ENCODE results near the gene JMJD1C.

The JMJD1C gene

DNA sequence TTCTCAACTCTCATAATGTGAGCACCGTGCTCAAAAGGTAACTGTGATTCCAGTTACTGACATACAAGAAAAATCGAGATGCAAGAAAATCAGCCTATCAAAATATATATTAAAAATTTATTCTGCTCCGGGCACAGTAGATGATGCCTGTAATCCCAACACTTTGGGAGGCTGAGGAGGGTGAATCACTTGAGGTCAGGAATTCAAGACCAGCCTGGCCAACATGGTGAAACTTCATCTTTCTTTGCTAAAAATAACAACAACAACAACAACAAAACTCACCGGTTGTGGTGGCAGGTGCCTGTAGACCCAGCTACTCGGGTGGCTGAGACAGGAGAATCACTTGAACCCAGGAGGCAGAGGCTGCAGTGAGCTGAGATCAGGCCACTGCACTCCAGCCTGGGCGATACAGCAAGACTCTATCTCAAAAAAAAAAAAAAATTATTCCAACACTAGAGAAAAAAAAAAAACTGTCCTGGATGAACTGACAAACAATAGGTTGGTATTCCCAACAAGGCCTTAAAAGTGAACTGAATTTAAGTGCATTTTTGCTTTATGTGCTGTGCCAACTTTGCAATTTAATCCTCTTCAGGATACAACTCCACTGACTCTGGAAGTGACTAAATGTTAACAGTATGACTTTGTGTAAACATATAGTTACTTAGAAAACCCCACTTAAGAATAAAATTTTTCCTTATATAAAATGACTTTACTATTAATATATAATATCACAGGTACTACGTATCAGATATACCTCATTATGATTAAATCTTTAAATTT is 51.1 kb downstream of the JMJD1C start:
- ChIA-PET POLR2A (no interaction called here), CTCF (interaction anchor here (0.6 kb wide), 1 partner anchor 100 kb away, joined by 5 read pairs; no protein-coding TSS in a partner anchor)
- no peaks in the 10 kb centered on the region for H3K36me3 ChIP-seq (ENCODE audit: control insufficient read depth in 2 of 2, insufficient read depth in 1 of 2, low read length in 2 of 2)
- H3K4me1 ChIP-seq (ENCODE audit: control insufficient read depth, insufficient read depth, low read length) = peaks cover 33% of the 10 kb centered on the region
- H3K27ac ChIP-seq (ENCODE audit: extremely low read depth, low read depth, low read length) = no peak overlapping the region
- no peak overlapping the region for H3K4me3 ChIP-seq (ENCODE audit: low read depth, low read length)
- TF ChIP-seq ZNF501 (tag by site-specific recombination; IDR thresholded peaks at IDR 0.05) (0 out of 2 replicates have a peak, but pooled peaks have one; percentile 24), ZNF560 (tag by site-specific recombination; IDR thresholded peaks at IDR 0.05; ENCODE audit: borderline replicate concordance) (no peak), ZBTB44 (tag by site-specific recombination; IDR thresholded peaks at IDR 0.05) (0 out of 2 replicates have a peak, but pooled peaks have one; percentile 48), ZBTB1 (tag by site-specific recombination; IDR thresholded peaks at IDR 0.05) (no peak), ZNF121 (tag by site-specific recombination; IDR thresholded peaks at IDR 0.05) (peak; percentile 51)
- TF ChIP-seq, protein P1, sequence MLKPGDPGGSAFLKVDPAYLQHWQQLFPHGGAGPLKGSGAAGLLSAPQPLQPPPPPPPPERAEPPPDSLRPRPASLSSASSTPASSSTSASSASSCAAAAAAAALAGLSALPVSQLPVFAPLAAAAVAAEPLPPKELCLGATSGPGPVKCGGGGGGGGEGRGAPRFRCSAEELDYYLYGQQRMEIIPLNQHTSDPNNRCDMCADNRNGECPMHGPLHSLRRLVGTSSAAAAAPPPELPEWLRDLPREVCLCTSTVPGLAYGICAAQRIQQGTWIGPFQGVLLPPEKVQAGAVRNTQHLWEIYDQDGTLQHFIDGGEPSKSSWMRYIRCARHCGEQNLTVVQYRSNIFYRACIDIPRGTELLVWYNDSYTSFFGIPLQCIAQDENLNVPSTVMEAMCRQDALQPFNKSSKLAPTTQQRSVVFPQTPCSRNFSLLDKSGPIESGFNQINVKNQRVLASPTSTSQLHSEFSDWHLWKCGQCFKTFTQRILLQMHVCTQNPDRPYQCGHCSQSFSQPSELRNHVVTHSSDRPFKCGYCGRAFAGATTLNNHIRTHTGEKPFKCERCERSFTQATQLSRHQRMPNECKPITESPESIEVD (tag by site-specific recombination; IDR thresholded peaks at IDR 0.05) = peak; percentile 77
- H3K9me3 ChIP-seq (ENCODE audit: control insufficient read depth, insufficient read depth, low read depth, low read length) = no peaks in the 10 kb centered on the region

DNA sequence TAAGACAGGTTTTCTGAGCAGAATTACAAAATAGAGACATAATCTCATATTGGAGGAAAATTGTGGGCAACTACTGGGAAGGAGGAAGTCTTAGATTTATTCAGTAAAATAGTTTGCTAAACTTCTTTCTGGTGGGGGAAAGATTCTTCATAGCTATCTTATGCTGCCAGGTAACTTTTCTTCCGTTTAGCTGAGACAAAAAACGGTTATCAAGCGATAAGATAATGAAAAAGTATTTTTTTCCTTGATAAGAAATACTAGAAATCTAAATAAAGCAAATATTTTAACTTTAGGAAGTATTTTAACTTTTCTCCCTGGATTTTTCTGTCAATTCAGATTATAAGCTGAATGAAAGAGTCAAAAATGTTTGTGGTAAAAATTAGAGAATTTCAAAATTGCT is 52.3 kb downstream of the JMJD1C start:
- Histone ChIP-seq H3K4me1 (ENCODE audit: control insufficient read depth, insufficient read depth, low read length) (peaks cover 36% of the 10 kb centered on the region), H3K4me3 (ENCODE audit: low read depth, low read length) (no peak overlapping the region), H3K9me3 (ENCODE audit: control insufficient read depth, insufficient read depth, low read depth, low read length) (no peaks in the 10 kb centered on the region), H3K27ac (ENCODE audit: extremely low read depth, low read depth, low read length) (no peak overlapping the region), H3K36me3 (ENCODE audit: control insufficient read depth in 2 of 2, insufficient read depth in 1 of 2, low read length in 2 of 2) (no peaks in the 10 kb centered on the region)
- ChIA-PET POLR2A (no interaction called here), CTCF (no interaction called here)
- TF ChIP-seq ZNF707 (tag by site-specific recombination; IDR thresholded peaks at IDR 0.05) (no peak), SETDB1 (IDR thresholded peaks at IDR 0.05; ENCODE audit: insufficient read length, low read length) (no peak), HOXD13 (CRISPR knock-in tag; IDR thresholded peaks at IDR 0.05; ENCODE audit: borderline replicate concordance) (no peak), ZNF148 (tag by site-specific recombination; IDR thresholded peaks at IDR 0.05; ENCODE audit: borderline replicate concordance) (no peak), REST (tag by site-specific recombination; IDR thresholded peaks at IDR 0.05) (no peak)

Data from HEK293 (cell line).